NAMALWA (cell line): Measurements from ENCODE around the gene RWDD1.

ENCODE experiments used
- DNase-seq: peaks from one replicate; pipeline ENCODE4 v3.0.0-alpha.2; 2015; ENCODE audit warnings: low spot score

Gene RWDD1

DNA sequence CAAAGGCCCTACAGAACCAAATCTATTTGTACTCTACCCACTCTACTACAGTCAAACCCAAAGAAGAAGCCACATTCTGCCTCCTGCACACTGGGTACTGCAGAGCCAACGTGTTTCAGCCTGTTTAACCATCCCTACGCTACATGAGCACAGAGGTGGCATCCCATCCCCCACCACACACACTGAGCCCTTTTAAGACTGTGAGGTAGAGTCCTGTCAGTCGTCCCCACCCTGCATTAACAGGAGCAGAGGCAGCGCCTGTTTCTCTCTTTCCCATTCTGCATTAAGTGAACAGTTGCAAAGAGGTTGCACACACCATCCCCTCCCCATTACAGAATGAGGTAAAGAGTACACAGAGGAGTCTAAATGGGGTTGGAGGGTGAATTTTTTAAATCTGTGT, 39.8 kb downstream of the RWDD1 start:
- no peak for DNase-seq

DNA sequence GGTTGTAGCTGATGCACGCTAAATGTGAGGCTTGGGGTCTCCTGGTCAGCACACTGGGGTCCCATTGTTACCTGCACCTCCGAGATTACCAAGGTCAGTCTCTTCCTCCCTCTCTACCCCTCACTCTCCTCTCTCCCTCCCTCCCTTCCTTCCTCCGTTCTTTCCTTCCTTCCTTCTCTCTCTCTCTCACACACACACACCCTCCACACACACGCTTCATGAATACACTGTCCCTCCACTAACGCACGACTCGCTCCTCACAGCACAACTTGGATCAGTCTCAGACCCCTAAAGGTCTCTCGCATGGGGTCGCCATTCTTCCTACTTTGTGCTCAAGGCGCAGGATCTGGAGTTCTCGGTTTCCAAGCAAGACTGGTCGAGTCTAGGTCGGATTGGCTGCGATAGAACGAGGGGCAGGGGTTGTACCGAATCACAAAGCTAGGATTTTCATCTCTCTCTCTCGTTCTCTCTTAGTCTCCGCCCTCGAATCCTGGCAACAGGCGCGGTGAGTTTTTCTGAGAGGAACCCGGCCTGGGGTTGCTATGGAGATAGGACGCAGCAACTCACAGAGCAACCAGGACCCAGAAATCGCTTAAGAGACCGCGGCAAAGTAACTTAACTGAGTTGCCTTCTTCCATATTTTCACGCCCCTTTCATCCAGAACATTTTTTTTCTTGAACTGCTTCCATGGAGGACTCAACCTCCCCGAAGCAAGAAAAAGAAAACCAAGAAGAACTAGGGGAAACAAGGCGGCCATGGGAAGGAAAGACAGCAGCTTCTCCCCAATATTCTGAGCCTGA, 44.8 kb downstream of the RWDD1 start, which contains the start of gene RSPH4A:
Gene RSPH4A (plus strand): TSS at position 543 of the 800 bp plus-strand sequence. CDS start 145 bp downstream, at position 688.
- DNase-seq: no peak

DNA sequence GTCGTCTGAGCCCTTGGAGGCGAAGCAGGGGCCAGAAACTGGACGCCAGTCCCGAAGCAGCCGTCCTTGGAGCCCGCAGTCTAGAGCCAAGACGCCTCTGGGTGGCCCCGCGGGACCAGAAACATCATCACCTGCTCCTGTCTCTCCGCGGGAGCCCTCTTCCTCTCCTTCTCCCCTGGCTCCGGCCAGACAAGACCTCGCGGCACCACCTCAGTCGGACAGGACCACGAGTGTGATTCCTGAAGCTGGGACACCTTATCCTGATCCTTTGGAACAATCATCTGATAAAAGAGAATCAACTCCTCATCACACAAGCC, 45.4 kb downstream of the RWDD1 start:
- no peak for DNase-seq

DNA sequence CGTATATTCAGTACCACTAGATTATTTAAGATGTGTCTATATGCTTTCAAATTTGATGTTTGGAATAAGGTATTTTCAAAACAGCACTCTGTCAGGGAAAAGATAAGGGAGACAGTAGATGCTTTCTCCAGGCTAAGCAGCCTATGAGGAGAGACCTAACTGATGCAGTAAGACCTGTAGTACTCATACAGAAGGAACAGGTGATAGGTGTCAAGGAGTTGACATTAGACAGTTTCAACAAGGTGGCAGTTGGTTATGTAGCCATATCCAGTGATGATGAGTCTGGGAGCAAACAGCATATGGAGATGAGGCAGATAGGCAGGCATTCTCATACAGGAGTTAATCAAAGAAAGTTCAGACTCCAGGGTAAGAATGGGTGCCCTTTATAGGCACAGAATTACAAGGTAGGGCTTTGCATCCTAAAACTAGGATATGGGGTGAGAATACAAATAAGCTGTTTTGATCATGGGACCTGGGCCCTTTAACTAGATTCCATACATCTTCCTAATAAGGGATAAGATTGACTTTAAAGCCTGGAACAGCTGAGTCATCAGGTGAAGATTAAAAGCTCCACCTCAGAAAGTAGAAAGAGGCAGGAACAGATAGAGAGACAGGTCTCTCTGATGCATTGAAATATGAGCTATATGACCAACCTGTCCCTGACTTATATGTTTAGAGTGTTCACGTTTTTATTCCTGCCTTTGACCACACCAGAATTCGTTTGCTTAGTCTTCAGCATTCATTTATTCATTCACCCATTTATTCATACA, 52.9 kb downstream of the RWDD1 start:
- DNase-seq: no peak

DNA sequence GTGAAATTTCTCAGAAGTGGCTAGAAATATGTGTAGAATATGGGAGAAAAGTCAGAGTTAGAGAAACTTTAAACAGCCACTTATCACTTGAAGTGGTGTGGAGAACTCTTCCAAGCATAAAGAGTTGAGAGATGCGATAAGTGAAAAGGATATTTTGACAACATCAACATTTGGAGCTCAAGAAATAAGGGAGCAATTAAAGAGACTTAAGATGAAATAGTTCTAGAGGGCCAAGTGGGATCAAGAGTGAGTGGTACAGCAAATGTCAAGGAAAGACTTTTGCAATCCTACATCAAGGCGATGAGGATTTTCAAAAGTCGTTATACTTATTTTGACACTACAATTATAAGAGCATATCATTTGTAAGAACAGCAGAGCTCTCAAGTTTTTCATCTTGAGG, 54.6 kb downstream of the RWDD1 start:
- DNase-seq: no peak

DNA sequence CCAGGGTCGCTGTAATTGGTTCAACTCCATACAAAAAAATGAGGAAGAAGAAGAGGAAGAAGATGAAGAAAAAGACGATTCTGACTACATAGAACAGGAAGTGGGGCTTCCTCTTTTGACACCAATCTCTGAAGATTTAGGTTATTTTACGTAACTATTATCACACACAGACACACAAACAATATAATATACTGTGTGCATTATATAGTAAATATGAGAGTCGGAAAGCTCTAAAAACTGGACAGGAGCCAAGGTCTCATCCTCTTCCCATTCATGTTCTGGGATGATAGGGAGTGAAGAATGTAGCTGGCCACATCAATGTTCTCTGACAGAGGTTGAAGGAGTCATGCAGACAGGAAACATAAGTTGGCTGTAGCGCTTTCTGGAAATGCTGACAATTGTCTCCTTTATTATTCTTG, 58.3 kb downstream of the RWDD1 start:
- no peak for DNase-seq

DNA sequence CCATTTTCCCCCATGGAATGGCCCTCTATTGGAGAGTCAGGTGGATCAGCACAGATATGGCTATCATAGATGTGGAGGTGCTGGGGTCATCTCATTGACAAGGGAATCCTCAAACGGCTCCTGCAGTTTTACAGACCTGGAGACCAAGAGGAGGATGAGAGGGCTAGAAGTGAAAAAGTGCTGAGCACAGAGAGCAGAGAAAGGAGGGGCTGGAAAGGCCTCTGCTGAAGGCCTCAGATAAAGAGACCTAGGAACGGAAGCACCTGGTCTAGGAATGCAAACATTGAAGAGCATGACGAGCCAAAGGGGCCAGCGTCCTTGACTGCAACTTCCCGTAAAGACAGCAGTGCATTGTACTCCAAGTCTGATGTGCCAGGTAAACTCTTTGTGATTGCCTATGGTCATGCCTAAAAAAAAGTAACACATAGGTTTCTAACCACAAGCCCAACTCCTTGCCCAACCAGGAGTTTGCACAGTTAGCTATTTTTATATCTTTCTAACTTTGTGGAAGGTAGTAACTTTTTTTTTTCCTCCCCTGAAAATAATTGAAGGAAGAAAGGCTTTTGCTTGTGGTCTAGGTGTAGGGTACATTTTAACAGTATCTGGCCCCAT, 60.2 kb downstream of the RWDD1 start:
- DNase-seq: no peak

DNA sequence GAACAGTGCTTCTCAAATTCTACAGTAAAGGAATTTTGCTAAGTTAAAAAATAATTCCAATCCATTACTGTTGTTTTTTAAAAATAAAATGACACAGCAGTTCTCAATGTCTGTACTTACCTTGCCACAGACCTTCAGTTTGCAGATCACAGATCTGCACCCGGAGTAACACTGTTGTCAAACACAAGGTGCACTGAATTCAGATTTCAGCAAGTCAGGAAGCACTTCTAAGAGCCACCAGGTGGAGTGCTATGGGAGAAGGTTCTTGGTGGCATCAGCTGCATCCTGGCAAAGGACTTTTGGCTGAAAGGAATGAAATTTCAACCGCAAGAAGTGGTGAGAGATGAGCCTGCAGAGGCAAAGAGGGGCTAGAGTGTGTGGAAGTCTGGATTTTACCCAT, 62.4 kb downstream of the RWDD1 start:
- DNase-seq: peak; percentile 26
